GM18507 (cell line): ENCODE data around the gene NBL1.
"Not testable (repeated sequence)": the region's sequence is repeated elsewhere in the genome, so short reads cannot be mapped to it uniquely, and the experiment has no call there.

Source experiments
- DNase-seq: peaks from one replicate; pipeline ENCODE4 v3.0.0; 2011; ENCODE audit warnings: low read depth; ENCODE audit not compliant: insufficient read length; ENCODE audit errors: extremely low spot score
- FAIRE-seq: peaks from 2 replicates; lab custom pipeline; 2011; peaks lifted over from hg19 to GRCh38; lab: Jason Lieb, UNC

NBL1 gene

DNA sequence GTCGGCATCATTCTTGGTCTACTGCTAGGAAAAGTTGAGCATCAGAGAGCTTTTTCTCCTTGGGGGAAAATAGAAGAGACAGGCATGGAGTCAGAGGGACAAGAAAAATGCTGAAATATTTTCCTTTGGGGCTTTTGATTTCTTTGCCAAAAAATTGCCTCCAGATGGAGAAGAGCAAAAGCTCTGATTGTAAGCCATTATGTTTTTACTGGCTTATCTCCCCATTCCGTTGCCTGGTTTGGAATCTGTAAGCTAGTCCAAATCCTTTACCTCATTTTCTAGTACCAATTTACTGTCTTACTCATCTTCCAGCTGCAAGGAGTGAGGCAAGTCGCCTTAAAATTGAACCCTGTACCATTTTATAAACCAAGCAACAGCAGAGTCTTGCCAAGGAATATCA is 23.3 kb upstream of the NBL1 start:
- DNase-seq (no peak), FAIRE-seq (no peak)

GRCh38 chr1:19621274-19621950 is 22.7 kb upstream of the NBL1 start:
- no peak for FAIRE-seq
- no peak for DNase-seq

GRCh38 chr1:19622204-19622603 is 21.9 kb upstream of the NBL1 start:
- DNase-seq: no peak
- FAIRE-seq: no peak

DNA sequence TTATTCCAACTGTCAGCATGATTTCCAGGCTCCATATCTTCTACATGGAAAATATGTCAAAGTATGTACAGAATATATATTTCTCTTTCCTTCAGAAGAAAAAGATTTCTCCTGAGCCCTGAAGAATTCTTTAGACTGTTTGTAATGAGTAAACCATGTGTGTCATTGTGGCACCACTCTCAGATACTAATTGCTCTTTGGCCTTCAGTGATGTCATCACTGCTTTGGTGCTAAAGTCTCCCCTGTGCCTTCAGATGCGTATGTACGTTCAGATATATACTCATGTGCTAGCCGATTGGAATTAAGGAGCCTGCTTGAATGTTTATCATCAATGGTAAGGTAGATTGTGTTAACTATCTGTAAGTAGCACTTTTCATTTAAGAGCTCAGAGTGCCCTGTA is 20.6 kb upstream of the NBL1 start:
- DNase-seq (no peak), FAIRE-seq (no peak)

GRCh38 chr1:19625291-19625937 is 18.7 kb upstream of the NBL1 start:
- DNase-seq: no peak
- FAIRE-seq: no peak

DNA sequence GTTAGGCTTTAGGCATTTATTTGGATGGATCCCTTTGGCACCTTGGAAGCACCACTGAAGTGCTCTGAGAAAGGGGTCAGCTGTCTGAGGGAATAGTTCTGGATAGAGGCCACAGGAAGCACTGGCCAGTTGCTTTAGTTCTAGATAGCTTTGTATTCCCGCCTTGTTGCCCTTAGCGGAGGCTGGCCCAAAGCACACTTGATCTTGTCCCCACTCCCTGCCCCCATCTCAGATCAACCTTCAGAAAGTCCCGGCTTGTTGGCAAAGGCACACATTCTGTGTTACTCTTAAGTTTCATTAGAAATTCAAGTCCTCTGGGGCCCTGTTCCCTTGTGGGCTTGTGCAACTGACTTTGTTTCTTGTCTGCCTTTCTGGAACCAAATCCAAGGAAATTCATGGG is 15.2 kb upstream of the NBL1 start:
- no peak for DNase-seq
- no peak for FAIRE-seq

DNA sequence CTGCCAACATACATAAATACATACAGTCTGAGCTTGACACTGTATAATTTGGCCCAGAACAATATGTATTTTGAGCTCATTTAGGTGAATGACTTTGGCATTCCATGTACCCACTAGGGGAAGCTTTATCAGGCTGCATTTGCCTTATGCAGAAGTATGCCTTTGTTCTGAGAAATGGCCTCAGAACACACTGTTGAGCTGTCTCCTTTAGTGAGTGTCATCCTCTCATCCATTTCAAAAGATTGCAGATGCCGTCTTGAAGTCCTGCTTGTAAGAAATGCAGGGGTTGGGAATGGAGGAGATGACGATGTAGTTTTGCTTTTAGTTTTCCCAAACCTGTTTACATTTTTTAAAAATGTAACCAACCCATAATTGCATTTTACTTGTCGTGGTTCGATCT is 14.8 kb upstream of the NBL1 start:
- no peak for FAIRE-seq
- no peak for DNase-seq

- FAIRE-seq, DNase-seq: not testable (repeated sequence)
Observed at GRCh38 chr1:19630192-19630591, 13.9 kb upstream of the NBL1 start.

GRCh38 chr1:19630720-19631395 is 13.3 kb upstream of the NBL1 start:
- no peak for FAIRE-seq
- DNase-seq: no peak

DNA sequence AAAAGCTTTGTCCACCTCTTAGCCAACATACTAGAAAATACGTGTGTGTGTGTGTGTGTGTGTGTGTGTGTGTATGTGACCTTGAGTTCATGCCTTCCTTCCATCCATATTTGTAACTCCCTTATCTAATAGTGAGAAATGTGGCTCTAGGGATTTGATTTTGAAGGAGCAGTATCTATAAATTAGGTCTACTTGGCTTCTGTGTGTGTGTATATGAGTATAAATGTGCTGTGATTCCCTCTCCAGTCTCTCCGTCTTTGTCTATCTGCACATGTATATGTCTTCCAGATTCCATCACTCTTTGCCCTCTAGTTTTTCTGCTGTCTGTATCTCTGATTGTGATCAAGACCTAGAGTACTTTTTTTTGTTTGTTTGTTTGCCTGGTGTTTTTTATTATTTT is 11.9 kb upstream of the NBL1 start:
- DNase-seq (no peak), FAIRE-seq (no peak)

DNA sequence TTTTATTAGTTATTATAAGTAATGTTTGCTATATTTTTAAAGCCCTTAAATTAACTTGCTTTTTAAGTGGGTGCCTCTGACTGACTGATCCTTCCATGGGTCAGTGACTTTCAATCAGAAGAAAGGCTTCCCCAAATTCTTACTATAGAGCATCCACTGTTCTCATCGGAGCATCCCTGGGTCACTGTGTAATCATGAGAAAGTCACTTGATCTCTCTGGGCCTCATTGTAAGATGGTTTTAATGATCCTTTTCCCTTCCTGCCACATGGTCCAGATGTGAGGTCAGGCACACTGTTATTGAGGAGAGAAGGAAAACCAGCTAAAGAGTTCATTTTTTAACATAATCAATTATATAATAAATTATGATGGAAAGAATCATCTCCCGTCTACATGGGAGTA is 11.0 kb upstream of the NBL1 start:
- no peak for FAIRE-seq
- no peak for DNase-seq

DNA sequence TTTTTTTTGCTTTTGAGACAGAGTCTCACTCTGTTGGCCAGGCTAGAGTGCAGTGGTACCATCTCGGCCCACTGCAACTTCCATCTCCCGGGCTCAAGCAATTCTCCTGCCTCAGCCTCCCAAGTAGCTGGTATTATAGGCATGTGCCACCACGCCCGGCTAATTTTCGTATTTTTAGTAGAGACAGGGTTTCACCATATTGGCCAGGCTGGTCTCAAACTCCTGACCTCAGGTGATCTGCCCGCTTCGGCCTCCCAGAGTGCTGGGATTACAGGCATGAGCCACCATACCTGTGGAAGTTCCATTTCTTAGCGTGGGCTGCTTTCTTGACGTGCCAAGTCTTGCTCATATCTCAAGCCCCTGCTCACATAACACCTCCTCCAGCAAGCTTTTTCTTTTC is 9.0 kb upstream of the NBL1 start:
- FAIRE-seq, DNase-seq: not testable (repeated sequence)

DNA sequence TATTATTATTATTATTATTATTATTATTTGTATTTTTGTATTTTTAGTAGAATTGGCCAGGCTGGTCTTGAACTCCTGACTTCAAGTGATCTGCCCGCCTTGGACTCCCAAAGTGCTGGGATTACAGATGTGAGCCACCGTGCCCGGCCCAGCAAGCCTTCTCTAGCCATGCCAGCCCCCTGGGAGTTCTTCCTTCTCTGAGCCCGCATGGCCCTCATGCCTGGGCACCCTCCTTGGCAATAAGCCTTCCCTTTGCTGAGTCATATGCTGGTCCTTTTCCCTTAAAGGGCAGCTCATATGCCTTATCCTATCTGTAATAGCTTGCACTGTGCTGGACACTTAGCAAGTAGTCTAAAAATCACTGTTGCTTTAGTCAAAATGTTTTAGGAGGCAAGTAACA is 8.5 kb upstream of the NBL1 start:
- no peak for DNase-seq
- FAIRE-seq: no peak

DNA sequence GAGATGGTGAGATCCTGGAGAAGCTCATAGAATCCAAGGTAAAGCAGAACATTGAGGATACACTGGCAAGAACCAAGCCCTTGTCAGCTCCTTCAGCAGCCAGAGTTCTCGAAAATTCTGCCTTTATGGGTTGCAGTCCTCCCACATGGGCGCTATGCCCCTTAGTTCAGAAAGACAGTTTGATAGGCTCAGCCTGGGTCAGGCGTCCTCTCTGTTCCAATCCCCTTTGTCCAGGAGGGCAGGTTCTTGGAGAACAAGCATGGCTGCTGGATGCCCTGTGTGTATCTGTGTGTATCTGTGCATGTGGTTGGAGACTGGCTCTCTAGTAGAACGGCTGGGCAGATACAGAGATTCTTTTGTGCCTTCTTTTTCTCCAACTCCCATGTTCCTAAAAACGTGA is 8.0 kb upstream of the NBL1 start:
- FAIRE-seq (no peak), DNase-seq (no peak)

GRCh38 chr1:19636749-19637148 is 7.4 kb upstream of the NBL1 start:
- not testable (repeated sequence) for FAIRE-seq, DNase-seq

- FAIRE-seq (no peak), DNase-seq (no peak)
Observed at GRCh38 chr1:19637606-19638005, 6.5 kb upstream of the NBL1 start.

GRCh38 chr1:19639228-19639627 is 4.9 kb upstream of the NBL1 start:
- not testable (repeated sequence) for FAIRE-seq, DNase-seq

GRCh38 chr1:19639999-19640362 is 4.1 kb upstream of the NBL1 start:
- DNase-seq (no peak), FAIRE-seq (no peak)

DNA sequence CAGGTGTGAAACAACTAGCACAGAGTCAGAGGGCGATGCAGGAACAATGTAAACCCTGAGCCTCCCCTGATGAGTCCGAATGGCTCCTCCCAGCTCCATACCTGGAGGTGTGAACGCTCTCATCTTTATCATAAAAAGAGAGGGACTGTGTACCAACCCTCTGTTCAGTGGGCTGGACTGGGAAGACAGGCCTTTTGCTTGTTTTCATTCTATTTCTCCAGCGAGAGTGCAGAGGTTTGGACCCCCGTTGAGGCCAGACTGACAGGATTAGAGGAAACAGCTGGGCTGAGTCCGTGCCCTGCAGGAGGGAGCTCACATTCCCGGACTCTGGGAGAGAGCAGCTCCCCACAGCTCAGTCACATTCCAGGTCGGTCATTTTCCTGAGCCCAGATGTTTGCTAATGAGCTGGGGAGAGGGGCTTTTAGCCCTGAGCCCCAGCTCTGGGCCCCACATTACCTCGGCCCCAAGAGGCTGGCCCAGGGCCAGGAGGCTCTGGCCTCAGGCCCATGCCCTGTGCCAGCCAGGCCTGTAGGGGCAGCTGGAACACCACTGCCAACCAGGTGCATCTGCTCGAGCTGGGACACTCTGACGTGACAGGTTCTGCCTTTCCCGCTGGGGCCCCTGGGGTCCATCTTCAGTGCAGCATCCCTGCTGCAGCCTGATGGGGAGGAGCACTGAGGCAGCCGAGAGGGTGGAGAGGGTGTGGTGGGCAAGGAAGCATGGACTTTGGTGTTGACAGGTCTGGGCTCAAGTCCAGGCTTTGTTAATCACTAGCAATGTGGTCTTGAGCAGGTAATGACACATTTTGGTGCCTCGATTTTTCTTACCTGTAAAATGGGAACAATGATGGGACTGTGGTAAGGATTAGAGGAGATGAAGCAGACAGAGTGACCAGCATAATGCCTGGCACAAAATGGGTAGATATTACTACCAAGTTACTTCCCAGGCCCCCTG is 3.5 kb upstream of the NBL1 start:
- FAIRE-seq: no peak
- DNase-seq: no peak

DNA sequence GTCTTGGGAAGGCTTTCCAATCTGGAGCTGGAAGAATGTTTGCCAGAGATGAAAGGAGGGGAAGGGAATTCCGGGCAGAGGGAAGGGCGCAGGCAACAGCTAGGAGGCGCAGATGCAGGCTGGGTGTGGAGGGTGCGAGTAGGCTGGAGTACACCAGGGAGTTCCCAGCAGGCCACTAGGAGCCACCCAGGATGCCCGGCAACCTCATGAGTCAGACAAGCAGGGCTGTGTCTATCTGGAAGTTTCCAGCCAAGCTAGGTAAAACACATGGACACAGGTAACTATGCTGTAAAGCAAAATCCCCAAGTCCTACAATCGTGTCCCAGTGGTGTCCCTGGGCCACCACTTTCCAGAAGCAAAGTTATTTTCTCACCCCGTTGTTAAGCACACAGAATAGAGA is 990 bp upstream of the NBL1 start:
- DNase-seq: no peak
- no peak for FAIRE-seq
